OCI-LY1 (cell line): Measurements from ENCODE around the gene CD81.
A peak's percentile ranks its signal among the peaks of the same experiment; 100 is the strongest.

ENCODE experiments used
- H2AFZ ChIP-seq: fragments of 200-600 bp; sonication (generic), shearing (Covaris generic); 2 replicates; pipeline ENCODE4 v1.6.0; 2014; ENCODE audit warnings: antibody characterized with exemption, mild to moderate bottlenecking, low read length
- H3F3A ChIP-seq: fragments of 200-600 bp; sonication (generic), shearing (Covaris generic); 2 replicates; pipeline ENCODE4 v1.6.0; 2014; ENCODE audit warnings: mild to moderate bottlenecking, antibody characterized with exemption, low read length, moderate library complexity; ENCODE audit not compliant: insufficient read depth
- H3K27ac ChIP-seq: fragments of 200-600 bp; sonication (generic); 2 replicates; pipeline ENCODE4 v1.5.1; 2014; ENCODE audit warnings: low read length, mixed run types, mild to moderate bottlenecking, low read depth; ENCODE audit not compliant: poor library complexity, severe bottlenecking
- H3K27me3 ChIP-seq: fragments of 200-600 bp; sonication (generic); 2 replicates; pipeline ENCODE4 v1.6.0; 2014; ENCODE audit warnings: antibody characterized with exemption, mild to moderate bottlenecking, low read length, moderate library complexity; ENCODE audit not compliant: insufficient read depth
- H3K36me3 ChIP-seq: fragments of 200-600 bp; sonication (generic); 2 replicates; pipeline ENCODE4 v1.6.1; 2014; ENCODE audit warnings: mild to moderate bottlenecking, antibody characterized with exemption, low read length, moderate library complexity, mixed read lengths; ENCODE audit not compliant: insufficient read depth
- H3K4me1 ChIP-seq: fragments of 200-600 bp; sonication (generic); 2 replicates; pipeline ENCODE4 v1.5.1; 2014; ENCODE audit warnings: mild to moderate bottlenecking, low read length, moderate library complexity; ENCODE audit not compliant: insufficient read depth, severe bottlenecking
- H3K4me2 ChIP-seq: fragments of 200-600 bp; sonication (generic), shearing (Covaris generic); 2 replicates; pipeline ENCODE4 v1.6.1; 2014; ENCODE audit warnings: low read length
- H3K4me3 ChIP-seq: fragments of 200-600 bp; sonication (generic); 2 replicates; pipeline ENCODE4 v1.5.1; 2014; ENCODE audit warnings: low read length, low read depth, mild to moderate bottlenecking, mixed read lengths; ENCODE audit not compliant: poor library complexity, severe bottlenecking
- H3K79me2 ChIP-seq: fragments of 200-600 bp; shearing (Covaris generic); 2 replicates; pipeline ENCODE4 v1.6.1; 2016; ENCODE audit warnings: mixed run types, low read length, mixed read lengths; ENCODE audit not compliant: insufficient read depth
- H3K9ac ChIP-seq: fragments of 200-600 bp; sonication (generic), shearing (Covaris generic); 2 replicates; pipeline ENCODE4 v1.6.1; 2014; ENCODE audit warnings: mild to moderate bottlenecking, low read length, mixed read lengths
- H3K9me2 ChIP-seq: fragments of 200-600 bp; sonication (generic), shearing (Covaris generic); 2 replicates; pipeline ENCODE4 v1.6.1; 2014; ENCODE audit warnings: low read depth, mild to moderate bottlenecking, low read length, mixed read lengths
- H3K9me3 ChIP-seq: fragments of 200-600 bp; shearing (Covaris generic); 2 replicates; pipeline ENCODE4 v1.6.1; 2014; ENCODE audit warnings: low read length, mixed read lengths
- H4K20me1 ChIP-seq: fragments of 200-600 bp; sonication (generic), shearing (Covaris generic); 2 replicates; pipeline ENCODE4 v1.6.0; 2016; ENCODE audit warnings: mild to moderate bottlenecking, low read length; ENCODE audit not compliant: insufficient read depth
- EZH2 ChIP-seq: fragments of 200-600 bp; sonication (generic), shearing (Covaris generic); IDR thresholded peaks from 2 replicates; pipeline ENCODE4 v1.8.0; 2017; ENCODE audit warnings: borderline replicate concordance, mixed run types, mild to moderate bottlenecking, antibody characterized with exemption, low read length, moderate library complexity, mixed read lengths
- TF ChIP-seq, protein P1 (sequence below): fragments of 200-600 bp; sonication (generic), shearing (Covaris generic); IDR thresholded peaks from 2 replicates; pipeline ENCODE4 v1.5.1; 2017; ENCODE audit warnings: mild to moderate bottlenecking, antibody characterized with exemption, low read length, moderate library complexity, mixed read lengths

The CD81 gene

GRCh38 chr11:2402106-2402505, 25.0 kb downstream of the CD81 start:
- Histone ChIP-seq H3K36me3 (peaks cover 26% of the 10 kb centered on the region), H3K4me1 (peaks cover 21% of the 10 kb centered on the region), H3K27ac (no peak overlapping the region), H3K27me3 (no peaks in the 10 kb centered on the region), H3K4me2 (peak overlapping the region; percentile 79; the same call in 1 of the 2 replicates), H3K9me2 (no peaks in the 10 kb centered on the region), H2AFZ (no peak overlapping the region), H3F3A (no peaks in the 10 kb centered on the region), H3K79me2 (no peaks in the 10 kb centered on the region), H3K4me3 (peak overlapping the region; percentile 86), H3K9ac (no peak overlapping the region; the same call in 1 of the 2 replicates), H4K20me1 (no peaks in the 10 kb centered on the region), H3K9me3 (no peaks in the 10 kb centered on the region)
- TF ChIP-seq, protein P1, sequence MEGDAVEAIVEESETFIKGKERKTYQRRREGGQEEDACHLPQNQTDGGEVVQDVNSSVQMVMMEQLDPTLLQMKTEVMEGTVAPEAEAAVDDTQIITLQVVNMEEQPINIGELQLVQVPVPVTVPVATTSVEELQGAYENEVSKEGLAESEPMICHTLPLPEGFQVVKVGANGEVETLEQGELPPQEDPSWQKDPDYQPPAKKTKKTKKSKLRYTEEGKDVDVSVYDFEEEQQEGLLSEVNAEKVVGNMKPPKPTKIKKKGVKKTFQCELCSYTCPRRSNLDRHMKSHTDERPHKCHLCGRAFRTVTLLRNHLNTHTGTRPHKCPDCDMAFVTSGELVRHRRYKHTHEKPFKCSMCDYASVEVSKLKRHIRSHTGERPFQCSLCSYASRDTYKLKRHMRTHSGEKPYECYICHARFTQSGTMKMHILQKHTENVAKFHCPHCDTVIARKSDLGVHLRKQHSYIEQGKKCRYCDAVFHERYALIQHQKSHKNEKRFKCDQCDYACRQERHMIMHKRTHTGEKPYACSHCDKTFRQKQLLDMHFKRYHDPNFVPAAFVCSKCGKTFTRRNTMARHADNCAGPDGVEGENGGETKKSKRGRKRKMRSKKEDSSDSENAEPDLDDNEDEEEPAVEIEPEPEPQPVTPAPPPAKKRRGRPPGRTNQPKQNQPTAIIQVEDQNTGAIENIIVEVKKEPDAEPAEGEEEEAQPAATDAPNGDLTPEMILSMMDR: no peak
- no peak for TF ChIP-seq EZH2

- no peak overlapping the region for H3K27ac ChIP-seq
- no peaks in the 10 kb centered on the region for H3K9me2 ChIP-seq
- H3K4me3 ChIP-seq: no peak overlapping the region
- no peak overlapping the region for H2AFZ ChIP-seq
- peaks cover 21% of the 10 kb centered on the region for H3K4me1 ChIP-seq
- H4K20me1 ChIP-seq: no peaks in the 10 kb centered on the region
- H3F3A ChIP-seq: no peaks in the 10 kb centered on the region
- H3K4me2 ChIP-seq: no peak overlapping the region
- H3K36me3 ChIP-seq: peaks cover 19% of the 10 kb centered on the region
- TF ChIP-seq EZH2: no peak
- TF ChIP-seq, protein P1: no peak
- no peak overlapping the region for H3K9ac ChIP-seq
- H3K79me2 ChIP-seq: no peaks in the 10 kb centered on the region
- H3K9me3 ChIP-seq: no peaks in the 10 kb centered on the region
- no peaks in the 10 kb centered on the region for H3K27me3 ChIP-seq
Measured at GRCh38 chr11:2402890-2403645, 26.0 kb downstream of the CD81 start.

DNA sequence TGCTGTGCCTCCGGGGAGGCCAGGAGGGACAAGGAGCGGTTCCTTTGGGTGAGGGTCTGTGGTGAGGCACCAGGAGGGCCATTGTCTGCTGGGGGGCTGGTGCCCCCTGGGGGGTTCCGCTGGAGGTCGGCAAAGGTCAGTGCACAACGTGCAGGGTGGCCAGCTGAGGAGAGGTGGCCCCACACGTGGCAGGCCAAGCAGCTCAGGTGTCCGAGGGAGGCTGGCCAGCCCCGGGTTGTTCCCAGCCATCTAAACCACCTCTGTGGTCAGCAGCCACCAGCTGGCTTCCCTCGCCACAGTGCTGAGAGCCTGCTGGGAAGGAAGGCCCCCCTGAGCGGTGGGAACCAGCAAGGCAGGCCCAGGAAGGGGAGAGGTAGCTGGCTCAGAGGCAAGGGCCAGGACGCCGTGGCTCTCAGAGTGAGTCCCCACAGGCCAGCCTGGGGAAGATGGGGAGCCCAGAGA, 27.7 kb downstream of the CD81 start:
- no peaks in the 10 kb centered on the region for H3K27me3 ChIP-seq
- H3K9ac ChIP-seq: no peak overlapping the region

More for the DNA sequence above, 27.7 kb downstream of the CD81 start:
- Histone ChIP-seq H3F3A (no peaks in the 10 kb centered on the region), H3K27ac (no peak overlapping the region), H4K20me1 (no peaks in the 10 kb centered on the region), H3K79me2 (no peaks in the 10 kb centered on the region), H3K4me1 (peaks cover 9% of the 10 kb centered on the region), H3K9me3 (no peaks in the 10 kb centered on the region), H3K4me2 (no peak overlapping the region), H2AFZ (no peak overlapping the region), H3K4me3 (no peak overlapping the region), H3K9me2 (no peaks in the 10 kb centered on the region), H3K36me3 (peaks cover 15% of the 10 kb centered on the region)
- no peak for TF ChIP-seq EZH2
- TF ChIP-seq, protein P1: no peak
